Measurements from ENCODE around the gene TMEM169. TPM values are rescaled to one million over a fixed set of nuclear protein-coding genes. Genes with fewer than 3 reads are reported as not detected.

Gene TMEM169
- total and polyA plus RNA-seq, 2 donors (not counting 1 experiment from before 2014, with no cell fraction given) = 0.28 to 0.84 TPM

DNA sequence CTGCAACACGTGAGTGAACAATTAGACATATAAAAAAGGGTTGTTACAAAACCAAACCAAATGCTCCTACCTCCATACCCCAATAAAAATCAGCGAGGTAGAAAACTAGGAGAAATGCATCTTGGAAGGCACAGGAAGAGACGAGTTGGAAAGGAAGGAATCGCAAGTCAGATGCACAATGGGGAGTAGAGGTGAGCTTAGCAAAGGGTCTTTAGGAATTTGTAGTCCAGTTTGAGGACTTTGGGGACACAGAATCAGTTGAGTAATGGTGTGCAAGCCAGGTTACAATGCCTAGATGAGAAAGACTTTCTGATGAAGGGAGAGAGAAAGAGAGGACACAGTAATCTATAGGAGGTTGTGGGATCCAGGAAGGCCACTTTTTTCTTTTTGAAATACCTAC lies 63.1 kb downstream of the TMEM169 start:
- Histone ChIP-seq H3K27me3 (replicated peaks in 1 of 4; ENCODE audit: control extremely low read depth in 1 of 4, control insufficient read depth in 3 of 4, insufficient read depth in 4 of 4, low read length in 3 of 4) (no peaks in the 10 kb centered on the region), H3K4me1 (ENCODE audit: control insufficient read depth in 2 of 2, insufficient read depth in 2 of 2, low read length in 2 of 2) (no peaks in the 10 kb centered on the region), H2AFZ (ENCODE audit: insufficient read depth, low read depth, low read length, poor library complexity, severe bottlenecking) (no peak overlapping the region), H3K36me3 (replicated peaks in 1 of 2; ENCODE audit: control extremely low read depth in 1 of 2, control insufficient read depth in 1 of 2, extremely low read depth in 1 of 2, insufficient read depth in 2 of 2, low read length in 1 of 2) (peaks cover 29 to 88% of the 10 kb centered on the region in 2 experiments), H3K27ac (ENCODE audit: low read length in 2 of 2) (no peak overlapping the region), H3K9ac (ENCODE audit: low read length) (no peak overlapping the region), H3K4me2 (replicated peaks; ENCODE audit: low read depth, low read length, poor library complexity, severe bottlenecking) (no peak overlapping the region), H3K4me3 (ENCODE audit: control extremely low read depth in 1 of 5, extremely low read depth in 1 of 5, insufficient read depth in 1 of 5, low read depth in 2 of 5, low read length in 4 of 5) (no peak overlapping the region), H3K79me2 (ENCODE audit: control insufficient read depth, insufficient read depth, low read length) (peaks cover 32% of the 10 kb centered on the region), H4K20me1 (ENCODE audit: control insufficient read depth, insufficient read depth, low read length, poor library complexity, severe bottlenecking) (peaks cover 4% of the 10 kb centered on the region), H3K9me3 (ENCODE audit: control extremely low read depth in 1 of 3, control insufficient read depth in 2 of 3, insufficient read depth in 1 of 3, low read length in 2 of 3) (no peaks in the 10 kb centered on the region)
- no peaks in the 10 kb centered on the region for H3K4me1 Mint-ChIP-seq
- WGBS (ENCODE audit: insufficient coverage) = 100% methylated on average over 1 of the region's 4 CpGs
- DNase-seq = no peak
- ChIA-PET POLR2A (no interaction called here), CTCF (interaction anchor here (0.9 to 1.3 kb wide), 3 partner anchors 10 to 17 kb away, joined by 3 to 4 read pairs (median 4); no protein-coding TSS in a partner anchor)
- H3K27me3 Mint-ChIP-seq = no peaks in the 10 kb centered on the region
- TF ChIP-seq EZH2 (IDR thresholded peaks at IDR 0.05; ENCODE audit: borderline replicate concordance, insufficient read depth, low read depth, low read length, poor library complexity, severe bottlenecking) = no peak
- TF ChIP-seq, protein P1, sequence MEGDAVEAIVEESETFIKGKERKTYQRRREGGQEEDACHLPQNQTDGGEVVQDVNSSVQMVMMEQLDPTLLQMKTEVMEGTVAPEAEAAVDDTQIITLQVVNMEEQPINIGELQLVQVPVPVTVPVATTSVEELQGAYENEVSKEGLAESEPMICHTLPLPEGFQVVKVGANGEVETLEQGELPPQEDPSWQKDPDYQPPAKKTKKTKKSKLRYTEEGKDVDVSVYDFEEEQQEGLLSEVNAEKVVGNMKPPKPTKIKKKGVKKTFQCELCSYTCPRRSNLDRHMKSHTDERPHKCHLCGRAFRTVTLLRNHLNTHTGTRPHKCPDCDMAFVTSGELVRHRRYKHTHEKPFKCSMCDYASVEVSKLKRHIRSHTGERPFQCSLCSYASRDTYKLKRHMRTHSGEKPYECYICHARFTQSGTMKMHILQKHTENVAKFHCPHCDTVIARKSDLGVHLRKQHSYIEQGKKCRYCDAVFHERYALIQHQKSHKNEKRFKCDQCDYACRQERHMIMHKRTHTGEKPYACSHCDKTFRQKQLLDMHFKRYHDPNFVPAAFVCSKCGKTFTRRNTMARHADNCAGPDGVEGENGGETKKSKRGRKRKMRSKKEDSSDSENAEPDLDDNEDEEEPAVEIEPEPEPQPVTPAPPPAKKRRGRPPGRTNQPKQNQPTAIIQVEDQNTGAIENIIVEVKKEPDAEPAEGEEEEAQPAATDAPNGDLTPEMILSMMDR (IDR thresholded peaks at IDR 0.05) = no peak
- intact Hi-C loops (cut with micrococcal nuclease) = no loop called here
- H3K9me3 Mint-ChIP-seq (ENCODE audit: insufficient read depth) = no peaks in the 10 kb centered on the region
- H3K4me3 Mint-ChIP-seq = no peak overlapping the region
- no peak for ATAC-seq (ENCODE audit: low read depth)
- H3K27ac Mint-ChIP-seq = no peak overlapping the region

DNA sequence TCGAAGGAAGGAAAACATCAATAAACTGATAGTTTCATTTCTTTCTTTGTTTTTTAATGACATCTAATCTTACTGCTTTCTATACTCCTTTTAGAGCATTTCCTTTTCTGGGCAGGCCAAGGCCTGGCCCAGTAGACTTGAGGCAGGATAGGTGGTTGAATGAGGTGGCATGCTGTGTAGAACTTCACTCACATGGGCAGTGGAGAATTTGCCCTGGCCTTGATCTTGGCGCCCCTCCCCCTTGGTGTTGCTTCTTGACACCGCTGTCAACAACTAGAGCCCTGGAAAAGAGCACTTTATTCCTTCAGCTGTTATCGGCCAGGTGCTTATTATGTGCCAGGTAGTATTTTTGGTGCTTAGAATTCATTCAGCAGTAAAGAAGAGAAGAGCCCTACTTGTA lies 64.9 kb downstream of the TMEM169 start:
- Histone ChIP-seq H3K4me2 (replicated peaks; ENCODE audit: low read depth, low read length, poor library complexity, severe bottlenecking) (no peak overlapping the region), H3K4me1 (ENCODE audit: control insufficient read depth in 2 of 2, insufficient read depth in 2 of 2, low read length in 2 of 2) (no peaks in the 10 kb centered on the region), H3K79me2 (ENCODE audit: control insufficient read depth, insufficient read depth, low read length) (peaks cover 25% of the 10 kb centered on the region), H2AFZ (ENCODE audit: insufficient read depth, low read depth, low read length, poor library complexity, severe bottlenecking) (no peak overlapping the region), H3K4me3 (ENCODE audit: control extremely low read depth in 1 of 5, extremely low read depth in 1 of 5, insufficient read depth in 1 of 5, low read depth in 2 of 5, low read length in 4 of 5) (no peak overlapping the region), H3K9ac (ENCODE audit: low read length) (no peak overlapping the region), H3K36me3 (replicated peaks in 1 of 2; ENCODE audit: control extremely low read depth in 1 of 2, control insufficient read depth in 1 of 2, extremely low read depth in 1 of 2, insufficient read depth in 2 of 2, low read length in 1 of 2) (peaks cover 35 to 87% of the 10 kb centered on the region in 2 experiments), H3K27ac (ENCODE audit: low read length in 2 of 2) (no peak overlapping the region), H3K27me3 (replicated peaks in 1 of 4; ENCODE audit: control extremely low read depth in 1 of 4, control insufficient read depth in 3 of 4, insufficient read depth in 4 of 4, low read length in 3 of 4) (no peaks in the 10 kb centered on the region), H3K9me3 (ENCODE audit: control extremely low read depth in 1 of 3, control insufficient read depth in 2 of 3, insufficient read depth in 1 of 3, low read length in 2 of 3) (no peaks in the 10 kb centered on the region), H4K20me1 (ENCODE audit: control insufficient read depth, insufficient read depth, low read length, poor library complexity, severe bottlenecking) (no peaks in the 10 kb centered on the region)
- H3K9me3 Mint-ChIP-seq (ENCODE audit: insufficient read depth) = no peaks in the 10 kb centered on the region
- WGBS (ENCODE audit: insufficient coverage) = 100% methylated on average over 1 of the region's 4 CpGs
- DNase-seq = no peak
- no peaks in the 10 kb centered on the region for H3K4me1 Mint-ChIP-seq
- intact Hi-C loops (cut with micrococcal nuclease) = no loop called here
- TF ChIP-seq, protein P1 (IDR thresholded peaks at IDR 0.05) = no peak
- ChIA-PET CTCF (interaction anchor here (1.0 kb wide), 2 partner anchors 9 to 521 kb away, joined by 3 read pairs; no protein-coding TSS in a partner anchor), POLR2A (no interaction called here)
- H3K27me3 Mint-ChIP-seq = no peaks in the 10 kb centered on the region
- no peak for ATAC-seq (ENCODE audit: low read depth)
- no peak overlapping the region for H3K27ac Mint-ChIP-seq
- no peak overlapping the region for H3K4me3 Mint-ChIP-seq
